MCF 10A (cell line): ENCODE results near the gene TRPM3. TPM values are rescaled to one million over a fixed set of nuclear protein-coding genes. Genes with fewer than 3 reads are reported as not detected.
A peak's percentile ranks its signal among the peaks of the same experiment; 100 is the strongest.

Experiments
- BruUV-seq: library from RNA; stranded (reverse); fragments of 400-500 nt; replicated peaks from 2 replicates; lab custom pipeline; 2021; lab: Mats Ljungman, UMichigan
- CTCF ChIA-PET: fragments of 300-600 bp; sonication (Branson Sonifier 250); formaldehyde crosslinking; extraction: SDS; loops from one replicate; lab custom pipeline; 2021; ENCODE audit warnings: antibody characterized with exemption, inconsistent platforms; lab: Yijun Ruan, JAX
- POLR2A ChIA-PET: fragments of 300-600, 350-650 bp; sonication (Branson Sonifier 250); formaldehyde crosslinking; extraction: SDS; loops from one replicate; lab custom pipeline; 2020; ENCODE audit warnings: antibody characterized with exemption, inconsistent platforms; lab: Yijun Ruan, JAX
- DNase-seq: peaks from one replicate; pipeline ENCODE4 v3.0.0-alpha.2; 2018; ENCODE audit not compliant: unreplicated experiment
- H3K27ac Mint-ChIP-seq: one replicate; pipeline ENCODE4 v1.8.0; 2022; ENCODE audit warnings: mild to moderate bottlenecking, low read depth, mixed read lengths; ENCODE audit not compliant: unreplicated experiment
- H3K27me3 Mint-ChIP-seq: one replicate; pipeline ENCODE4 v1.8.0; 2022; ENCODE audit warnings: mixed read lengths; ENCODE audit not compliant: insufficient read depth, unreplicated experiment
- H3K36me3 Mint-ChIP-seq: one replicate; pipeline ENCODE4 v1.8.0; 2022; ENCODE audit warnings: mild to moderate bottlenecking, moderate library complexity, mixed read lengths; ENCODE audit not compliant: insufficient read depth, unreplicated experiment
- H3K4me1 Mint-ChIP-seq: one replicate; pipeline ENCODE4 v1.8.0; 2022; ENCODE audit warnings: mixed read lengths; ENCODE audit not compliant: insufficient read depth, unreplicated experiment
- H3K4me3 Mint-ChIP-seq: one replicate; pipeline ENCODE4 v1.8.0; 2022; ENCODE audit warnings: mild to moderate bottlenecking, moderate library complexity, mixed read lengths; ENCODE audit not compliant: unreplicated experiment
- H3K9me3 Mint-ChIP-seq: one replicate; pipeline ENCODE4 v1.8.0; 2022; ENCODE audit warnings: mixed read lengths; ENCODE audit not compliant: unreplicated experiment
- CTCF ChIP-seq: fragments of 200-600 bp; IDR thresholded peaks from one replicate; pipeline ENCODE4 v1.8.0; 2022; ENCODE audit warnings: antibody characterized with exemption, mild to moderate bottlenecking; ENCODE audit not compliant: unreplicated experiment
- intact Hi-C: fragments of 100-400 bp; cut with micrococcal nuclease; formaldehyde crosslinking; loops from 2 replicates; pipeline ENCODE4 v1.14.1; 2022
- total RNA-seq: library from RNA; stranded (reverse); gene quantifications from 2 replicates; pipeline ENCODE4 v1.2.3, GENCODE V29; 2022

The TRPM3 gene
- total RNA-seq, 1 experiment from 2014 or later = 0.44 TPM

GRCh38 chr9:70678153-70678552 is 443.3 kb downstream of the TRPM3 start:
- Mint-ChIP-seq H3K27ac (no peak overlapping the region), H3K4me3 (no peak overlapping the region), H3K27me3 (no peaks in the 10 kb centered on the region), H3K4me1 (peaks cover 16% of the 10 kb centered on the region), H3K36me3 (peaks cover 5% of the 10 kb centered on the region), H3K9me3 (no peaks in the 10 kb centered on the region)
- peak; percentile 63 for DNase-seq
- no peak for TF ChIP-seq CTCF
- BruUV-seq = no TSS peak
- intact Hi-C loops = no loop called here
- ChIA-PET POLR2A (interaction anchor here (0.6 kb wide), 1 partner anchor 9 kb away, joined by 3 read pairs; no protein-coding TSS in a partner anchor), CTCF (interaction anchor here (0.6 to 0.9 kb wide), 5 partner anchors 21 to 339 kb away, joined by 3 to 4 read pairs (median 3); no protein-coding TSS in a partner anchor)

GRCh38 chr9:70677055-70677735 is 444.2 kb downstream of the TRPM3 start:
- Mint-ChIP-seq H3K27ac (no peak overlapping the region), H3K4me3 (no peak overlapping the region), H3K36me3 (peaks cover 5% of the 10 kb centered on the region), H3K27me3 (no peaks in the 10 kb centered on the region), H3K4me1 (peaks cover 16% of the 10 kb centered on the region), H3K9me3 (no peaks in the 10 kb centered on the region)
- ChIA-PET CTCF (interaction anchor here (0.7 to 1.3 kb wide), 3 partner anchors 22 to 608 kb away, joined by 3 to 4 read pairs (median 3); no protein-coding TSS in a partner anchor), POLR2A (interaction anchor here (0.7 kb wide), 1 partner anchor 219 kb away, joined by 3 read pairs; no protein-coding TSS in a partner anchor)
- no peak for DNase-seq
- intact Hi-C loops = no loop called here
- no TSS peak for BruUV-seq
- no peak for TF ChIP-seq CTCF

- intact Hi-C loops = no loop called here
- ChIA-PET POLR2A (no interaction called here), CTCF (interaction anchor here (1.3 kb wide), 1 partner anchor 610 kb away, joined by 3 read pairs; no protein-coding TSS in a partner anchor)
- no TSS peak for BruUV-seq
- Mint-ChIP-seq H3K27me3 (no peaks in the 10 kb centered on the region), H3K36me3 (peaks cover 5% of the 10 kb centered on the region), H3K4me3 (no peak overlapping the region), H3K9me3 (no peaks in the 10 kb centered on the region), H3K4me1 (peaks cover 16% of the 10 kb centered on the region), H3K27ac (no peak overlapping the region)
- DNase-seq = no peak
- no peak for TF ChIP-seq CTCF
Observed at GRCh38 chr9:70675868-70676370, 445.5 kb downstream of the TRPM3 start.

DNA sequence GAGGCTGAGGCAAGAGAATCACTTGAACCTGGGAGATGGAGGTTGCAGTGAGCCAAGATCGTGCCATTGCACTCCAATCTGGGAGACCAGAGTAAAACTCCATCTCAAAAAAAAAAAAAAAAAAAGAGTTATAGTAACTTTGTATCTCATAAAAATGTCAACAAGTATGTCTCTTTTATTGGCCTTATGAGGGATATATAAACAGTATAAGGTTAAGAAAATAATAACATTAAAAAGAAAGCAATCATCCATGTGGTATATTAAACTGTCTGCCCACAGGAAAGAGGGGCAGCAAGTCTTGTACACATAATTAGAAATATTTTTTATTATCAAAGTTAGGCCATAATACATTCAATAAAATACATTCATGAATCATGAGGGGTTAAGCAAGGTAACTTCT is 447.6 kb downstream of the TRPM3 start:
- Mint-ChIP-seq H3K9me3 (no peaks in the 10 kb centered on the region), H3K4me3 (no peak overlapping the region), H3K4me1 (peaks cover 8% of the 10 kb centered on the region), H3K27me3 (no peaks in the 10 kb centered on the region), H3K36me3 (no peaks in the 10 kb centered on the region), H3K27ac (no peak overlapping the region)
- POLR2A ChIA-PET = no interaction called here
- CTCF ChIA-PET = interaction anchor here (0.8 kb wide), 1 partner anchor 349 kb away, joined by 3 read pairs; no protein-coding TSS in a partner anchor
- intact Hi-C loops = no loop called here
- no TSS peak for BruUV-seq
- TF ChIP-seq CTCF = no peak
- DNase-seq = no peak
